ENCODE measurements around the gene ZBTB11.
A peak's percentile ranks its signal among the peaks of the same experiment; 100 is the strongest.
"Not testable (repeated sequence)": the region's sequence is repeated elsewhere in the genome, so short reads cannot be mapped to it uniquely, and the experiment has no call there.

ZBTB11 gene

DNA sequence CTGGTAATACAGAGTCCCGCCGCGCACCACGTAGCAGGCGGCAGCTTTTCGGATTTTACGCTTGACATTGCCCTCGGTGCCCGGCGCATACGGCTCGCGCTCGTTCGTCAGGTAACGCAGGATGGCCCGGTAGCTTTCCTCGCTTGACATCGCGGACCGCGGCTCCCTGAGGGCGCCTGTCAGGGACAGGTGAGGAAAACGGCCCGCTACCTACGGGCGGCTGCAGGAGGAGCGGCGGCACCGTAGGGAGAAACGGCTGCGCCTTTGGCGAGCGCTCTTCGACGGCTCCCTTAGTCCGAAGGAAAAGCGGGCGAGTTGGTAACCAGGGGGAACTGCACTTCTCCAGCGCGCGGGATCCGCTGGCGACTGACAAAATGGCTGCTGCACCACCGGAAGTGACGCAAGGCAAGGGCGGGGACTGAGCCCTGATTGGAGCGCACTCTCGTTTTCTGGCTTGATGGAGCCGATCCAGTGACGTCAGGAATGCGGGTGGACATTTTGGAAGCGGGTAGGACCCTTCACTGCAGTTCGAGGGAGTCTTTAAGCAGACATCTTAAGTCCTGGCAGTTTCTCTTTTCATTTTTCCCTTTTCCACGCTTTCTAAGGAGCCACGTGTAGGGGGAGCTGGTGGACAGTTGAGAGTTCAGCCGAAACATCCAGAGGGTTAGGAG lies at the start of gene ZBTB11:
Gene ZBTB11 (minus strand): TSS at position 368 of the 671 bp plus-strand sequence. CDS start 218 bp downstream, at position 150.
- DNase-seq (ENCODE audit: low spot score) = peak; percentile 100

- no peak for DNase-seq (ENCODE audit: low spot score)
Observed at GRCh38 chr3:101725890-101726275, 49.0 kb upstream of the ZBTB11 start.

- DNase-seq (ENCODE audit: low spot score) = peak; percentile 53
Observed at GRCh38 chr3:101725194-101725889, 48.4 kb upstream of the ZBTB11 start.

- peak; percentile 97 for DNase-seq (ENCODE audit: low spot score)
Observed at GRCh38 chr3:101724329-101725193, 47.6 kb upstream of the ZBTB11 start, which contains the start of gene CEP97. TSS of gene CEP97 (plus strand) at chr3:101724614. CDS start at chr3:101724677, 63 bp downstream.

DNA sequence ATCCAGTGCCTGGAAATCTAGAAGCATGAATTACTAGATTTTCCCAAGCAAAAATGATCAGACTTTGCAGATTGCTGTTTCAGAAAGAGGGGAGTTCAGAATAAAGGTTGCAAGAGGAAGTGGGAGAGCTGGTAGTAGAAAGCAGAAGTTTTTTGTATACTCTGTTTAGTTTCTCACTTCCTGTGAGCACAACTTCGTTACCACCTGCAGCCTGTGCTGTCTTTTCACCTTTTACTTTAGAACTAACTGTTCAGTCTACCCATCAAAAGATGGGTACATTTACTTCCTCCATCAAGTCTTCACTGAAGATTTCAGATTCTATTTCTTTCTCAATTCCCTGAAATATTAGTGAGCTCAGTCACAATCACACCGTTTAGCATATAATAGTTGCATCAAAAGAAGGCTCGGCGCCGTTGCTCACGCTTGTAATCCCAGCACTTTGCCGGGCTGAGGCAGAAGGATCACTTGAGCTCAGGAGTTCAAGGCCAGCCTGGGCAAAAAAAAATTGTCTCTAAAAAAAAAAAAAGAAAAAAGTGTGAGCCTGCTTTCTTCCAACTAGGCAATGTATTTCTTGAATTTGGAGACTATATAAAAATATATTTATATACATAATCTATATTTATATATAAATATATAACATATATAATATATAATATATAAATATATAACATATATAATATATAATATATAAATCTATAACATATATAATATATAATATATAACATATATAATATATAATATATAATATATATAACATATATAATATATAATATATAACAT lies 45.7 kb upstream of the ZBTB11 start:
- DNase-seq (ENCODE audit: low spot score) = no peak

GRCh38 chr3:101720851-101721840 lies 44.2 kb upstream of the ZBTB11 start:
- no peak for DNase-seq (ENCODE audit: low spot score)

GRCh38 chr3:101719604-101720185 lies 42.8 kb upstream of the ZBTB11 start:
- DNase-seq (ENCODE audit: low spot score) = no peak

DNA sequence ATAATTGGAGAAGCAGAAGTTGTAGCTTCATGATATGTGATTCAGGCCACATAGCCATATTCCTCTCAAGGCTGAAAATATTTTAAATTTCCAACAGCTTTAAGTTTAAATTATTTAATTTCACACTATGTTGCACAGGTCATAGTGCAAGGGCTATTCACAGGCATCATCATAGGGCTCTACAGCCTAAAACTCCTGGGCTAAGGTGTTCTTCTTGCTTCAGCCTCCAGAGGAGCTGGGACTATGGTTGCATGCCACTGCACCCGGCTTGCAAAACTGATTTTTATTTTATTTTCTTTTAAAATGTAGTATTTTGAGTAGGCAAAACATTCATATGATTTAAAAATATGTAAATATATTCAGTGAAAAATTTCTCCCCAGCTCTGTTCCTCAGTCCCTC lies 41.5 kb upstream of the ZBTB11 start:
- no peak for DNase-seq (ENCODE audit: low spot score)

GRCh38 chr3:101709126-101709525 lies 32.2 kb upstream of the ZBTB11 start:
- no peak for DNase-seq (ENCODE audit: low spot score)

GRCh38 chr3:101704639-101705038 lies 27.7 kb upstream of the ZBTB11 start:
- DNase-seq (ENCODE audit: low spot score) = not testable (repeated sequence)

GRCh38 chr3:101703169-101703568 lies 26.2 kb upstream of the ZBTB11 start:
- DNase-seq (ENCODE audit: low spot score) = no peak

DNA sequence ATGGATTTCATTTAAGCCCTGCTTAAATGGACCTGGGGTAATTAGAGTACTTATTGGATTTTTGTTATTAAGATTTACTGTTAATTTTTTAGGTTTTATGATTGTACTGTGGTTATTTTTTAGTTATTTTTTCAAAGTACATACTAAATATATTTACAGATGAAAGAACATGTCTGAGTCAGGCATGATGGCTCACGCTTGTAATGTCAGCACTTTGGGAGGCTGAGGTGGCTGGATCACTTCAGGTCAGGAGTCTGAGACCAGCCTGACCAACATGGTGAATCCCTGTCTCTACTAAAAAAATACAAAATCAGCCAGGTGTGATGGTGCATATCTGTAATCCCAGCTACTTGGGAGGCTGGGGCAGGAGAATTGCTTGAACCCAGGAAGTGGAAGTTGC lies 25.8 kb upstream of the ZBTB11 start:
- no peak for DNase-seq (ENCODE audit: low spot score)

GRCh38 chr3:101701696-101702634 lies 25.0 kb upstream of the ZBTB11 start:
- no peak for DNase-seq (ENCODE audit: low spot score)

DNA sequence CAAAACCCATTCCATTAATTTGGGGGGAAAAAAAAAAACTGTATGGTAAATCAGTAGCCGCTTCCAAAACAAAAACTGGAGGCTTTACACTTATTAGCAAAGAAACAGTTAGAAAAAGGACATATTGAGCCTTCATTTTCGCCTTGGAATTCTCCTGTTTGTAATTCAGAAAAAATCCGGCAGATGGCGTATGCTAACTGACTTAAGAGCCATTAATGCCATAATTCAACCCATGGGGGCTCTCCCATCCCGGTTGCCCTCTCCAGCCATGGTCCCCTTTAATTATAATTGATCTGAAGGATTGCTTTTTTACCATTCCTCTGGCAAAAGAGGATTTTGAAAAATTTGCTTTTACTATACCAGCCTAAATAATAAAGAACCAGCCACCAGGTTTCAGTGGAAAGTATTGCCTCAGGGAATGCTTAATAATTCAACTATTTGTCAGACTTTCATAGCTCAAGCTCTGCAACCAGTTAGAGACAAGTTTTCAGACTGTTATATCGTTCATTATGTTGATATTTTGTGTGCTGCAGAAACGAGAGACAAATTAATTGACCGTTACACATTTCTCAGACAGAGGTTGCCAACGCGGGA lies 18.9 kb upstream of the ZBTB11 start:
- peak; percentile 65 for DNase-seq (ENCODE audit: low spot score)

GRCh38 chr3:101694836-101695235 lies 17.9 kb upstream of the ZBTB11 start:
- not testable (repeated sequence) for DNase-seq (ENCODE audit: low spot score)

- DNase-seq (ENCODE audit: low spot score) = not testable (repeated sequence)
Observed at GRCh38 chr3:101693540-101693939, 16.6 kb upstream of the ZBTB11 start.

DNA sequence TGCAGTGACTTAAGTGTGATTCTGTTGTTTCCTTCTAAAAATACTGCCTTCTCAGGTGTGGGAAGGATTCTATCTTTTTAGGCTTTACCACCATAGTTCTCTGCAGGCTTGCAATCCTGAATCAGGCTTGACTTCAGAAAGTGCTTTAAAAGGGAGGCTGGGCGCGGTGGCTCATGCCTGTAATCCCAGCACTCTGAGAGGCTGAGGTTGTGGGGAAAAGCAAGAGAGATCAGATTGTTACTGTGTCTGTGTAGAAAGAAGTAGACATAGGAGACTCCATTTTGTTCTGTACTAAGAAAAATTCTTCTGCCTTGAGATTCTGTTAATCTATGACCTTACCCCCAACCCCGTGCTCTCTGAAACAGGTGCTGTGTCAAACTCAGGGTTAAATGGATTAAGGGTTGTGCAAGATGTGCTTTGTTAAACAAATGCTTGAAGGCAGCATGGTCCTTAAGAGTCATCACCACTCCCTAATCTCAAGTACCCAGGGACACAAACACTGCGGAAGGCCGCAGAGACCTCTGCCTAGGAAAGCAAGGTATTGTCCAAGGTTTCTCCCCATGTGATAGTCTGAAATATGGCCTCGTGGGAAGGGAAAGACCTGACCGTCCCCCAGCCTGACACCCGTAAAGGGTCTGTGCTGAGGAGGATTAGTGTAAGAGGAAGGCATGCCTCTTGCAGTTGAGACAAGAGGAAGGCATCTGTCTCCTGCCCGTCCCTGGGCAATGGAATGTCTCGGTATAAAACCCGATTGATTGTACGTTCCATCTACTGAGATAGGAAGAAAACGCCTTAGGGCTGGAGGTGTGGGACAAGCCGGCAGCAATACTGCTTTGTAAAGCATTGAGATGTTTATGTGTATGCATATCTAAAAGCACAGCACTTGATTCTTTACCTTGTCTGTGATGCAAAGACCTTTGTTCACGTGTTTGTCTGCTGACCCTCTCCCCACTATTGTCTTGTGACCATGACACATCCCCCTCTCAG lies 15.0 kb upstream of the ZBTB11 start:
- DNase-seq (ENCODE audit: low spot score) = not testable (repeated sequence)
